HepG2 (cell line): Measurements from ENCODE around the gene ATXN7L3B. TPM values are rescaled to one million over a fixed set of nuclear protein-coding genes. Genes with fewer than 3 reads are reported as not detected.
A peak's percentile ranks its signal among the peaks of the same experiment; 100 is the strongest.

ENCODE experiments used
- ADNP ChIP-seq: sonication (generic); formaldehyde crosslinking; IDR thresholded peaks from 2 replicates; pipeline ENCODE4 v1.4.0; 2020; ENCODE audit warnings: missing genetic modification reagents
- ARID2 ChIP-seq: sonication (generic); formaldehyde crosslinking; IDR thresholded peaks from 2 replicates; pipeline ENCODE4 v1.8.1; 2022; ENCODE audit warnings: mild to moderate bottlenecking, missing genetic modification reagents, borderline replicate concordance
- HMGXB4 ChIP-seq, 2 experiments: sonication (generic) in 1 of 2; formaldehyde crosslinking in 1 of 2; IDR thresholded peaks; 2 replicates each; pipeline versions ENCODE4 v1.4.0 to v1.6.1; 2018 to 2020; ENCODE audit warnings: missing genetic modification reagents in 2 of 2, borderline replicate concordance in 1 of 2, low read depth in 1 of 2, mild to moderate bottlenecking in 1 of 2, missing biosample characterization in 1 of 2
- ISX ChIP-seq: sonication (generic); formaldehyde crosslinking; conservative IDR thresholded peaks from 2 replicates; pipeline ENCODE4 v1.5.0; 2020; ENCODE audit warnings: missing genetic modification reagents
- KDM6A ChIP-seq: IDR thresholded peaks from 2 replicates; pipeline ENCODE4 v1.6.1; 2016; ENCODE audit warnings: low read depth
- PBX2 ChIP-seq: IDR thresholded peaks from 2 replicates; pipeline ENCODE4 v1.6.1; 2016; ENCODE audit warnings: control low read depth
- REL ChIP-seq: sonication (generic); formaldehyde crosslinking; conservative IDR thresholded peaks from 2 replicates; pipeline ENCODE4 v1.8.0; 2022; ENCODE audit warnings: mild to moderate bottlenecking, missing genetic modification reagents, moderate library complexity
- RFXANK ChIP-seq: IDR thresholded peaks from 2 replicates; pipeline ENCODE4 v1.6.1; 2016
- RORA ChIP-seq: sonication (generic); formaldehyde crosslinking; IDR thresholded peaks from 2 replicates; pipeline ENCODE4 v1.5.0; 2020; ENCODE audit warnings: mild to moderate bottlenecking, missing genetic modification reagents, moderate library complexity
- TEAD3 ChIP-seq: optimal IDR thresholded peaks from 2 replicates; pipeline ENCODE3; 2016; ENCODE audit warnings: borderline replicate concordance
- TFAP4 ChIP-seq: sonication (generic); IDR thresholded peaks from 2 replicates; pipeline ENCODE4 v1.6.1; 2016; ENCODE audit warnings: low read depth, borderline replicate concordance
- ZHX1 ChIP-seq: sonication (generic); formaldehyde crosslinking; IDR thresholded peaks from 2 replicates; pipeline ENCODE4 v1.8.1; 2022; ENCODE audit warnings: low read depth, mild to moderate bottlenecking, missing genetic modification reagents
- ZNF256 ChIP-seq: sonication (generic); formaldehyde crosslinking; conservative IDR thresholded peaks from 2 replicates; pipeline ENCODE4 v1.4.0; 2020; ENCODE audit warnings: missing genetic modification reagents
- ZNF292 ChIP-seq: sonication (generic); formaldehyde crosslinking; IDR thresholded peaks from 2 replicates; pipeline ENCODE4 v1.8.1; 2022; ENCODE audit warnings: mild to moderate bottlenecking, low read depth, missing genetic modification reagents, borderline replicate concordance
- ZNF343 ChIP-seq: sonication (generic); formaldehyde crosslinking; IDR thresholded peaks from 2 replicates; pipeline ENCODE4 v1.4.0; 2020; ENCODE audit warnings: mild to moderate bottlenecking, missing genetic modification reagents
- ZNF496 ChIP-seq: sonication (generic); formaldehyde crosslinking; IDR thresholded peaks from 2 replicates; pipeline ENCODE4 v1.8.1; 2023; ENCODE audit warnings: mild to moderate bottlenecking, moderate library complexity, missing genetic modification reagents; ENCODE audit not compliant: insufficient replicate concordance
- ZNF512B ChIP-seq: sonication (generic); formaldehyde crosslinking; IDR thresholded peaks from 2 replicates; pipeline ENCODE4 v1.5.1; 2020; ENCODE audit warnings: missing genetic modification reagents, mild to moderate bottlenecking, borderline replicate concordance
- ZSCAN5A ChIP-seq: sonication (generic); formaldehyde crosslinking; IDR thresholded peaks from 2 replicates; pipeline ENCODE4 v1.8.0; 2022; ENCODE audit warnings: mild to moderate bottlenecking, missing genetic modification reagents, borderline replicate concordance
- polyA plus RNA-seq, 8 experiments: library from polyadenylated mRNA; depleted of rRNA in 3 of 8; stranded (reverse) in 7 of 8; unstranded in 1 of 8; fragments of >200 nt; fragmentation: Illumina TruSeq in 4 of 8; extraction: Trizol in 4 of 8; gene quantifications; 2 replicates each; pipeline versions ENCODE4 v1.2.1 to v1.2.3, GENCODE V29; 2011 to 2016; ENCODE audit warnings: low read depth in 4 of 8, missing spikeins in 1 of 8, mixed read lengths in 1 of 8; ENCODE audit not compliant: insufficient read depth in 1 of 8
- total RNA-seq, 5 experiments: library from RNA; depleted of rRNA; stranded (reverse); fragments of >200 nt; fragmentation: Illumina TruSeq; extraction: Trizol; gene quantifications; 2 replicates each; pipeline ENCODE4 v1.2.3, GENCODE V29; 2016; ENCODE audit warnings: low read depth in 1 of 5

ATXN7L3B gene
- total and polyA plus RNA-seq, 2 of the 13 experiments (the other 11 are each of a cell fraction or from before 2014, with no cell fraction given), result 20.1 to 23.8 TPM

- no peak for TF ChIP-seq RFXANK
- TF ChIP-seq ARID2, result 0 out of 2 replicates have a peak, but pooled peaks have one; percentile 32
- TF ChIP-seq REL (CRISPR knock-in tag), result no peak
- no peak for TF ChIP-seq ISX (CRISPR knock-in tag)
- no peak for TF ChIP-seq TEAD3 (CRISPR knock-in tag)
- no peak; the same call in 1 of the 2 replicates for TF ChIP-seq ZNF256
- TF ChIP-seq RORA (CRISPR knock-in tag), result no peak
- no peak for TF ChIP-seq KDM6A (CRISPR knock-in tag)
- no peak for TF ChIP-seq ZSCAN5A
- no peak for TF ChIP-seq ZNF496 (CRISPR knock-in tag)
- peak; percentile 48 to 96; a peak in 3 of 4 replicates for TF ChIP-seq HMGXB4 (CRISPR knock-in tag; IDR thresholded peaks at IDR 0.05; ENCODE audit: borderline replicate concordance in 1 of 2, low read depth in 1 of 2)
- no peak for TF ChIP-seq PBX2
- no peak for TF ChIP-seq ADNP (CRISPR knock-in tag)
- TF ChIP-seq ZHX1 (CRISPR knock-in tag), result no peak
- TF ChIP-seq ZNF292, result no peak; the same call in 1 of the 2 replicates
- no peak for TF ChIP-seq ZNF343 (CRISPR knock-in tag)
- no peak for TF ChIP-seq ZNF512B (CRISPR knock-in tag)
- peak; percentile 18; the same call in 1 of the 2 replicates for TF ChIP-seq TFAP4
Observed at GRCh38 chr12:74537707-74538385, at the start of gene ATXN7L3B (continued).
